Measurements from ENCODE around the gene CTH. TPM values are rescaled to one million over a fixed set of nuclear protein-coding genes. Genes with fewer than 3 reads are reported as not detected.
"Not testable (repeated sequence)": the region's sequence is repeated elsewhere in the genome, so short reads cannot be mapped to it uniquely, and the experiment has no call there.

CTH gene
- total RNA-seq (ENCODE audit: low replicate concordance) = 8.7 and 10.1 TPM in 2 replicates
- long read RNA-seq, transcript CTH-202 (12 exons, 1,805 nt) = major isoform, 29 of 35 reads
- long read RNA-seq, partial matches to known transcripts = 4 of 35 reads
- long read RNA-seq, other reads (novel, unspliced or antisense) = 0 of 35 reads

DNA sequence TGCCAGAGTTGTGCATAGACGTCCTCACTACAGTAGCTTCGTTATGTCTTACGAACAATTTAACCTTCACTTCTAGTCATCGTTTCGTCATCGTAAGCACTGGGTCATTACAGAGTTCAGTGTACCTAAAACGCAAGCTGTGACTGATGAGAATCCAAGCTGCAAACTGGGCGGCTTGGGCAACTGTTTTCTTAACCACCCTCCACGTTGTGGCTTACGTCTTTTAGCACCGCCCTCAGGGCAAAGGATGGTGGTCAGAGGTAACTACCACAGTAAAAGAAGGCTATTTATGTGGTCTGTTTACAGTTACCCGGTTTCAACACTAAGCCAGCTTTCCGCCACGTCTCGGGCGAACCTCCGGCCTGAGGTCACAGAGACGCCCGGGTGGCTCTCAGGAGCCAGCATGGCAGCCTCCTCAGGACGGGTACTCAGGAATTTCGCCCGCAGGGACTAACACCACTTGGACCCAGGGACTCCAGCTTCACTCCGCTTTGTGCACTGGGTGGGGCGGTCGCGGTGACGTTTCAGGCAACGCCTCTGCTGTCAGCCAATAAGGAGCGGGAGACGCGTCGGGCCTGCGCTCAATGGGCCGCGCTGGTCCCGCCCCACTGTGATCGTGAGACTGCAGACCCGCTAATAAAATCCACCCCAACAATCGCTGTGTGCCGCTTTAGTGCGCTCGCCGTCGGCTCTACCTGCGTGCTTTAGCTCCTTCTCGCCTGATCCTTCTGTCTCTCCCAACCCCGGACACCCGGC, at the start of gene CTH:
Gene CTH, plus strand, starts transcription at position 665 of the 756 bp plus-strand sequence. CDS start 148 bp downstream, outside the sequence.
- Mint-ChIP-seq H3K4me1 (ENCODE audit: unreplicated experiment) (peaks cover 19% of the 10 kb centered on the region), H3K4me3 (peak within 1 kb of the TSS; percentile 97), H3K27ac (peak within 1 kb of the TSS; percentile 98), H3K9me3 (no peaks in the 10 kb centered on the region), H3K27me3 (no peaks in the 10 kb centered on the region), H3K36me3 (no peaks in the 10 kb centered on the region)
- peak; percentile 94 for DNase-seq (ENCODE audit: extremely low spot score, unreplicated experiment)
- TF ChIP-seq, protein P1, sequence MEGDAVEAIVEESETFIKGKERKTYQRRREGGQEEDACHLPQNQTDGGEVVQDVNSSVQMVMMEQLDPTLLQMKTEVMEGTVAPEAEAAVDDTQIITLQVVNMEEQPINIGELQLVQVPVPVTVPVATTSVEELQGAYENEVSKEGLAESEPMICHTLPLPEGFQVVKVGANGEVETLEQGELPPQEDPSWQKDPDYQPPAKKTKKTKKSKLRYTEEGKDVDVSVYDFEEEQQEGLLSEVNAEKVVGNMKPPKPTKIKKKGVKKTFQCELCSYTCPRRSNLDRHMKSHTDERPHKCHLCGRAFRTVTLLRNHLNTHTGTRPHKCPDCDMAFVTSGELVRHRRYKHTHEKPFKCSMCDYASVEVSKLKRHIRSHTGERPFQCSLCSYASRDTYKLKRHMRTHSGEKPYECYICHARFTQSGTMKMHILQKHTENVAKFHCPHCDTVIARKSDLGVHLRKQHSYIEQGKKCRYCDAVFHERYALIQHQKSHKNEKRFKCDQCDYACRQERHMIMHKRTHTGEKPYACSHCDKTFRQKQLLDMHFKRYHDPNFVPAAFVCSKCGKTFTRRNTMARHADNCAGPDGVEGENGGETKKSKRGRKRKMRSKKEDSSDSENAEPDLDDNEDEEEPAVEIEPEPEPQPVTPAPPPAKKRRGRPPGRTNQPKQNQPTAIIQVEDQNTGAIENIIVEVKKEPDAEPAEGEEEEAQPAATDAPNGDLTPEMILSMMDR (conservative IDR thresholded peaks at IDR 0.05) = no peak

DNA sequence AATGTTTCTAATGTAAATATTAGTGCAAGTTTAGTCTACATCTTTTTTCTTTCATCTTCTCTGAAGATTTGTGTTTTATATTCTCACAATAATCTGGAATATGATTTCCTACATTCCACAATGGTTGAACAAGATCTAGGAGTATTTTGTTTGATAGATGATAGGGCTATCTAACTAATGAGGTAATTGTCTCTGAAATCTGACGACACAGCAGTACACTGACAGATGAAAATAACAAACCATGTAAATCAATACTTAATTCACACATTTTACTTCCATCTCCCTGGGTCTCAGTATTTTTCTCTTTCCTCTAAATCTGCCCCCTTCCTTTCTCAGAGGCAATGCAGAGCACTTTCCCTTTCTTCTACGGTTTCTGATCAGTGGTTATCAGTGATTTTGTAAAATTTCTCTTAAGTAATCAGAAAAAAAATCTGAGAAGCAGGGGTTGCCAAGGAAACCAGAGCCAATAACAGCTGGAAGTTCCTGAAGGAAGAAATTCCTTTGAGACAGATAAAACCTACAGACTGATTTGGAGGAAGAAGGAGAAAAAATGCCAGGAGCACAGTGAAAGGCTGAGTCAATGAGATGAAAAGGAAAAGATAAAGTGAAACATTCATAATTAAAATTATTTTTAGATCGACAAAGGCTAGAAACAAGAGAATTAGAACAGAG, 49.2 kb upstream of the CTH start:
- peaks cover 20% of the 10 kb centered on the region for H3K4me1 Mint-ChIP-seq (ENCODE audit: unreplicated experiment)
- H3K4me3 Mint-ChIP-seq = no peak overlapping the region
- TF ChIP-seq, protein P1 (conservative IDR thresholded peaks at IDR 0.05) = no peak
- H3K36me3 Mint-ChIP-seq = peaks cover 2% of the 10 kb centered on the region
- H3K27ac Mint-ChIP-seq = peak overlapping the region; percentile 23
- no peaks in the 10 kb centered on the region for H3K9me3 Mint-ChIP-seq
- H3K27me3 Mint-ChIP-seq = no peaks in the 10 kb centered on the region
- no peak for DNase-seq (ENCODE audit: extremely low spot score, unreplicated experiment)

DNA sequence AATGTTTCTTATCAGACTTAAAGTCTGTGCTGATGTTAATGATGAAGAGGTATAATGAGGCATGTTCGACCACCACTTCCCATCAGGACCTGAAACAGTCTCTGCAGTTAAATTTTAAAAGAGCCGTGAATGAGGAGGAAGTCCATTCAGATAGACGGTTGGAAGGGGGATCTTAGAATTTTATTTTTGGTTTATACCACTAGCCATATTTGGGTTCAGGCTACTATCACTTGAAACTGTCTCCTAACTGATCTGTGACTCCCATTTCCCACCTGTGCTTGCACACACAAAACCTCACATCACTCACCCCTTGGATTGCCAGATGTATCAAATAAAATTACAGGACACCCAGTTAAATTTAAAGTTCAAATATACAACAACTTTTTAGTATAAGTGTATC, 46.6 kb upstream of the CTH start:
- DNase-seq (ENCODE audit: extremely low spot score, unreplicated experiment) = no peak
- Mint-ChIP-seq H3K4me3 (no peak overlapping the region), H3K27me3 (no peaks in the 10 kb centered on the region), H3K36me3 (peaks cover 4% of the 10 kb centered on the region), H3K27ac (no peak overlapping the region), H3K9me3 (no peaks in the 10 kb centered on the region), H3K4me1 (ENCODE audit: unreplicated experiment) (peaks cover 20% of the 10 kb centered on the region)
- TF ChIP-seq, protein P1 (conservative IDR thresholded peaks at IDR 0.05) = no peak

DNA sequence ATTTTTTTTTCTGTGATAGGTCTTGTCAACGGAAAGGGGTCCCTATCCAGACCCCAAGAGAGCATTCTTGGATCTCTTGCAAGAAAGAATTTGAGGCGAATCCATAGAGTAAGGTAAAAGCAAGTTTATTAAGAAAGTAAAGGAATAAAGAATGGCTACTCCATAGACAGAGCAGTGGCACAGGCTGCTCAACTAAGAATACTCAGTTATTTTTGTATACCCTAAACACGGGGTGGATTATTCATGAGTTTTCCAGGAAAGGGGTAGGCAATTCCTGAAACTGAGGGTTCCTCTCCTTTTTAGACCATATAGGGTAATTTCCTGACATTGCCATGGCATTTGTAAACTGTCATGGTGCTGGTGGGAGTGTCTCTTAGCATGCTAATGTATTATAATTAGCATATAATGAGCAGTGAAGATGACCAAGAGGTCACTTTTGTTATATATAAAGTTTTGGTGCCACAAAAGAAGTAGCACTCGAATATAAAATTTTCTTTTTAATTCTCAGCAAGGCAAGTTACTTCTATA, 44.6 kb upstream of the CTH start:
- not testable (repeated sequence) for H3K36me3 Mint-ChIP-seq; DNase-seq (ENCODE audit: extremely low spot score, unreplicated experiment); H3K27ac Mint-ChIP-seq; H3K4me3 Mint-ChIP-seq; H3K27me3 Mint-ChIP-seq; H3K9me3 Mint-ChIP-seq
- H3K4me1 Mint-ChIP-seq (ENCODE audit: unreplicated experiment) = peaks cover 17% of the 10 kb centered on the region

DNA sequence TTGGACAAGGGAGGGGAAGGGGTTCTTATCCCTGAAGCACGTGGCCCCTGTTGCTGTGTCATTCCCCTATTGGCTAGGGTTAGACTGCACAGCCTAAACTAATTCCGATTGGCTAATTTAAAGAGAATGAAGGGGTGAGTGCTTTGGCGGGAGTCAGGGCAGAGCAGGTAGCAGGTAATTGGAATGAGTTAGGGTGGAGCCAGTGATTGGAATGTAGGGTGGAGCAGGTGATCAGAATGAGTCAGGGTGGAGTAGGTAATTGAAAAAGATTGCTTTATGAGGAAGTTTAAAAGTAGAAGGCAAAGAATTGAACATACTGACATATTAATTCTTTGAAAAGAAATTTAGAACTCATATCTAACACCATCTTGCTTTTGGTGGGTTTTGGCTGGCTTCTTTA, 44.1 kb upstream of the CTH start:
- not testable (repeated sequence) for H3K9me3 Mint-ChIP-seq; H3K27me3 Mint-ChIP-seq; H3K36me3 Mint-ChIP-seq; H3K4me3 Mint-ChIP-seq; DNase-seq (ENCODE audit: extremely low spot score, unreplicated experiment); H3K27ac Mint-ChIP-seq
- peaks cover 12% of the 10 kb centered on the region for H3K4me1 Mint-ChIP-seq (ENCODE audit: unreplicated experiment)

DNA sequence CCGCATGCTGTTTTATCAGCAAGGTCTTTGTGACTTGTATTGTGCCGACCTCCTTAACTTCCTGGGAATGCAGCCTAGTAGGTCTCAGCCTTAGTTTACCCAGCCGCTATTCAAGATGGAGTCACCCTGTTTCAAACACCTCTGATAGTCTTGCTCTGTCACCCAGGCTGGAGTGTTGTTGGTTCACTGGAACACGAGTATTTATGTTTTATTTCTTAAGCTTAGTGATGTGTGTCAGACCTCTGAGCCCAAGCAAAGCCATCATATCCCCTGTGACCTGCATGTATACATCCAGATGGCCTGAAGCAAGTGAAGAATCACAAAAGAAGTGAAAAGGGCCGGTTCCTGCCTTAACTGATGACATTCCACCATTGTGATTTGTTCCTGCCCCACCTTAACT, 43.7 kb upstream of the CTH start:
- not testable (repeated sequence) for H3K4me3 Mint-ChIP-seq; H3K27ac Mint-ChIP-seq; H3K27me3 Mint-ChIP-seq; DNase-seq (ENCODE audit: extremely low spot score, unreplicated experiment); H3K36me3 Mint-ChIP-seq; H3K9me3 Mint-ChIP-seq; H3K4me1 Mint-ChIP-seq (ENCODE audit: unreplicated experiment)

DNA sequence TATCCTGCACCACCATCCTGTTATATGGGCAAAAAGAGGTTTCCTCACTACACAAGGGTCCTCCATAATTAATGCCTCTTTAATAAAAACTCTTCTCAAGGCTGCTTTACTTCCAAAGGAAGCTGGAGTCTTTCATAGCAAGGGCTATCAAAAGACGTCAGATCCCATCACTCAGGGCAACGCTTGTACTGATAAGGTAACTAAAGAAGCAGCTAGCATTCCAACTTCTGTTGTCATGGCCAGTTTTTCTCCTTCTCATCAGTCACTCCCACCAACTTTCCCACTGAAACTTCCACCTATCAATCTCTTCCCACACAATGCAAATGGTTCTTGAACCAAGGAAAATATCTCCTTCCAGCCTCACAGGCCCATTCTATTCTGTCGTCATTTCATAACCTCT, 39.5 kb upstream of the CTH start:
- H3K27ac Mint-ChIP-seq; H3K36me3 Mint-ChIP-seq; H3K9me3 Mint-ChIP-seq; DNase-seq (ENCODE audit: extremely low spot score, unreplicated experiment); H3K27me3 Mint-ChIP-seq; H3K4me3 Mint-ChIP-seq; H3K4me1 Mint-ChIP-seq (ENCODE audit: unreplicated experiment): not testable (repeated sequence)

Measured in type B pancreatic cell (in vitro differentiated cells).